Upper lobe of left lung (tissue), 6 donors: ENCODE results near the gene COG7. TPM values are rescaled to one million over a fixed set of nuclear protein-coding genes. Genes with fewer than 3 reads are reported as not detected.

ENCODE experiments used
- ATAC-seq, 2 donors: fragments of 200-7000 bp; cut with Tn5 transposase; one replicate each; pipeline ENCODE4 v1.9.1; 2022; ENCODE audit warnings: mild to moderate bottlenecking in 2 of 2, moderate library complexity in 2 of 2; ENCODE audit not compliant: low FRiP score in 2 of 2
- DNase-seq, 2 donors: peaks; one replicate each; pipeline ENCODE4 v3.0.0-alpha.2; 2019 to 2020
- H3K27ac ChIP-seq, 4 donors: fragments of 200-600 bp; sonication (generic); one replicate each; pipeline ENCODE4 v1.5.1; 2016 to 2019
- H3K27me3 ChIP-seq, 4 donors: fragments of 200-600 bp; sonication (generic); one replicate each; pipeline ENCODE4 v1.5.1; 2017 to 2019
- H3K36me3 ChIP-seq, 4 donors: fragments of 200-600 bp; sonication (generic); one replicate each; pipeline ENCODE4 v1.5.1; 2016 to 2019
- H3K4me1 ChIP-seq, 4 donors: fragments of 200-600 bp; sonication (generic); one replicate each; pipeline ENCODE4 v1.5.1; 2018 to 2019
- H3K4me3 ChIP-seq, 4 donors: fragments of 200-600 bp; sonication (generic); one replicate each; pipeline ENCODE4 v1.5.1; 2017 to 2019; ENCODE audit warnings: mild to moderate bottlenecking in 2 of 4, moderate library complexity in 1 of 4
- H3K9me3 ChIP-seq, 4 donors: fragments of 200-600 bp; sonication (generic); one replicate each; pipeline ENCODE4 v1.5.1; 2018 to 2019
- EP300 ChIP-seq, 4 donors: sonication (generic); formaldehyde crosslinking; IDR thresholded peaks; one replicate each; pipeline ENCODE4 v1.5.1; 2017; ENCODE audit warnings: antibody characterized with exemption in 4 of 4, control low read depth in 2 of 4
- POLR2A ChIP-seq, 4 donors: fragments of 450-650 bp; IDR thresholded peaks; one replicate each; pipeline ENCODE4 v1.5.1; 2016 to 2017; ENCODE audit warnings: antibody characterized with exemption in 4 of 4, mild to moderate bottlenecking in 2 of 4
- POLR2AphosphoS5 ChIP-seq, 2 donors: sonication (generic); formaldehyde crosslinking; IDR thresholded peaks; one replicate each; pipeline ENCODE4 v1.5.1; 2017; ENCODE audit warnings: antibody characterized with exemption in 2 of 2
- WGBS, 2 donors: methylation state at CpG; one replicate each; pipeline ENCODE4 v1.1.5; 2017 to 2018; 5-methylcytosine and 5-hydroxymethylcytosine counted together
- total RNA-seq, 6 donors: library from RNA; depleted of rRNA in 4 of 6; stranded (reverse); fragments of >200 nt in 4 of 6; gene quantifications; one replicate each; pipeline versions ENCODE4 v1.1.0 to v1.2.1, GENCODE V29; 2016 to 2021
- TF ChIP-seq, protein P1 (sequence below), 6 experiments: fragments of 450-650 bp in 4 of 6; fragments of 200-600 bp in 2 of 6; sonication (generic) in 2 of 6; IDR thresholded peaks; one replicate each; pipeline ENCODE4 v1.5.1; 2016 to 2019; ENCODE audit warnings: antibody characterized with exemption in 6 of 6
- donor health status: DM: no; HTN: no; CAD: no; lungs with moderate emphysema.
- donor health status: DM: no; HTN: yes; CAD: no; lungs with severe emphysema.

Gene COG7
- total RNA-seq, 6 donors from 2014 or later, result 16.9 to 61.8 (median 24.8) TPM

DNA sequence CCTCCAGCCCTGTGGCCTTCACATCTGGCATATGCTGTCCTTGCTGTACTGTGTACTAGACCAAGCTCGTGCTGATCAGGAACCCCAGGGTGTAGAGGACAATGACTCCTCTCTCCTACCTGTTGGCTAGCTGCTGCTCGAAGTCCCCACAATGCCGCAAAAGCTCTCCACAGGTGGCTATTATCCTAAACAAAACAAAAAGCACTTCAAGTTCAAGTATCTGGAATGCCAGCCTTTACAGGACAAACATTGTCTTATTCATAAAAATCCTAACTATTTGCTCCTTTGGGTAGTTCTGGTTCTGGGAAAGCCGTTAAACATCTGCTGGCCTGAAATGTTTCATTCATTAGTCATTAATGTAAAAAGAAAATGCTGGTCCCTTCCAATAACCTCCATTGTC is 42.8 kb downstream of the COG7 start:
- WGBS, 2 donors, result 83 to 89% methylated on average over 4 of the region's 4 CpGs
- Histone ChIP-seq H3K27ac (peak overlapping the region in 1 of 4 donors; percentile 62), H3K4me3 (no peak overlapping the region), H3K9me3 (no peaks in the 10 kb centered on the region), H3K27me3 (no peaks in the 10 kb centered on the region), H3K36me3 (peaks cover 14 to 77% (median 42%) of the 10 kb centered on the region in 4 donors), H3K4me1 (peaks cover 0 to 8% (median 4%) of the 10 kb centered on the region in 4 donors)
- DNase-seq (no peak), ATAC-seq (no peak)
- TF ChIP-seq EP300 (IDR thresholded peaks at IDR 0.05), result no peak
- no peak for TF ChIP-seq POLR2AphosphoS5 (IDR thresholded peaks at IDR 0.05)
- no peak for TF ChIP-seq POLR2A (IDR thresholded peaks at IDR 0.05)
- TF ChIP-seq, protein P1, sequence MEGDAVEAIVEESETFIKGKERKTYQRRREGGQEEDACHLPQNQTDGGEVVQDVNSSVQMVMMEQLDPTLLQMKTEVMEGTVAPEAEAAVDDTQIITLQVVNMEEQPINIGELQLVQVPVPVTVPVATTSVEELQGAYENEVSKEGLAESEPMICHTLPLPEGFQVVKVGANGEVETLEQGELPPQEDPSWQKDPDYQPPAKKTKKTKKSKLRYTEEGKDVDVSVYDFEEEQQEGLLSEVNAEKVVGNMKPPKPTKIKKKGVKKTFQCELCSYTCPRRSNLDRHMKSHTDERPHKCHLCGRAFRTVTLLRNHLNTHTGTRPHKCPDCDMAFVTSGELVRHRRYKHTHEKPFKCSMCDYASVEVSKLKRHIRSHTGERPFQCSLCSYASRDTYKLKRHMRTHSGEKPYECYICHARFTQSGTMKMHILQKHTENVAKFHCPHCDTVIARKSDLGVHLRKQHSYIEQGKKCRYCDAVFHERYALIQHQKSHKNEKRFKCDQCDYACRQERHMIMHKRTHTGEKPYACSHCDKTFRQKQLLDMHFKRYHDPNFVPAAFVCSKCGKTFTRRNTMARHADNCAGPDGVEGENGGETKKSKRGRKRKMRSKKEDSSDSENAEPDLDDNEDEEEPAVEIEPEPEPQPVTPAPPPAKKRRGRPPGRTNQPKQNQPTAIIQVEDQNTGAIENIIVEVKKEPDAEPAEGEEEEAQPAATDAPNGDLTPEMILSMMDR (IDR thresholded peaks at IDR 0.05), result no peak

DNA sequence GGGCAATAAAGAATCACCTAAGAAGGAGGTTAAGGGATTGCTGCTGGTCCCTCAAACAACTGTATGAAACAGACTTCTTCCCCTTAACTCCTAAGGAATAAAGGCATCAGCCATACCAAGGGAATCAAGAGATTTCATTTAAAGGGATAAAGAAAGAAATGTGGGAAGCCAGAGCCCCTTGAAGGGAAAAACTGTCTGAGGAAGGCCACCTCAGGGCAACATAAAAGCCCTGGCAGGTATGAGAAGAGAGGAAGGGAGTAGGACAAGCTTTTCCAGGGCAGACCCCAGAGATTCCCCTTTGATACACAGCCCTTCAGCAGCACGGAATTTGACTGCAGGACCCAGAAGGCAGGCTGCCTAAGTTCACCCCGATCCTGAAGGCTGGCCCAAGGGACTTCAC is 43.5 kb downstream of the COG7 start:
- no peak for ATAC-seq
- H3K4me3 ChIP-seq, result no peak overlapping the region
- H3K27me3 ChIP-seq, result no peaks in the 10 kb centered on the region
- peak overlapping the region in 2 of 4 donors; percentile 9 to 62 for H3K27ac ChIP-seq
- peaks cover 17 to 78% (median 46%) of the 10 kb centered on the region in 4 donors for H3K36me3 ChIP-seq
- no peaks in the 10 kb centered on the region for H3K9me3 ChIP-seq
- no peak for DNase-seq
- 84 to 91% methylated on average over 2 of the region's 2 CpGs for WGBS, 2 donors
- peaks cover 0 to 8% (median 4%) of the 10 kb centered on the region in 4 donors for H3K4me1 ChIP-seq
- TF ChIP-seq POLR2AphosphoS5 (IDR thresholded peaks at IDR 0.05) (no peak), EP300 (IDR thresholded peaks at IDR 0.05) (no peak), POLR2A (IDR thresholded peaks at IDR 0.05) (no peak)
- TF ChIP-seq, protein P1 (IDR thresholded peaks at IDR 0.05), result no peak

DNA sequence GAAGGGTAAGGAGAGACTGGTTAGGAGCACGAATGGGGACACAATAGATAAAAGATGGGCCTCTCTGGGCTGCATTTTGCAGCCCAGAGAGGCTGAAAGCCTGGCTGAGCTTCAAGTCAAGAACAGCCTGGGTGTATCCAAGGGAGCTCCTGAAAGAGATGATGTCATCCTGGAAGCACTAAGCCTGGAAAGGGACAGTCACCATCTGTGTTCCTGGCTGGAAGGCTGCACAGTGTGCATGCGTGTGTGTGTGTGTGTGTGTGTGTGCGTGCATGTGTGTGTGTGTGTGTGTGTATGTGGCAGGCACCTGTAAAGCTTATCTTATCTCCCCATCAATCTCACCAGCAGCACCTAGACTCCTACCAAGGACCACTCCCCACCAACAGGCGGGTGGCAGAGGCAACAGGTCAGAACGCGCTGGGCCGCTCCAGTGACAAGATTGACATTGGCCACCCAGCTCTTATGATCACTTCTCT is 44.1 kb downstream of the COG7 start:
- ATAC-seq, result peak; percentile 46 to 78
- H3K9me3 ChIP-seq, result no peaks in the 10 kb centered on the region
- 74 to 88% methylated on average over 4 to 7 of the region's 7 CpGs for WGBS, 2 donors
- H3K4me3 ChIP-seq, result no peak overlapping the region
- TF ChIP-seq EP300 (IDR thresholded peaks at IDR 0.05), result no peak
- TF ChIP-seq, protein P1 (IDR thresholded peaks at IDR 0.05), result no peak
- no peak for TF ChIP-seq POLR2AphosphoS5 (IDR thresholded peaks at IDR 0.05)
- no peak for TF ChIP-seq POLR2A (IDR thresholded peaks at IDR 0.05)
- H3K36me3 ChIP-seq, result peaks cover 12 to 78% (median 45%) of the 10 kb centered on the region in 4 donors
- H3K4me1 ChIP-seq, result peaks cover 0 to 8% (median 4%) of the 10 kb centered on the region in 4 donors
- DNase-seq, result no peak
- no peaks in the 10 kb centered on the region for H3K27me3 ChIP-seq
- H3K27ac ChIP-seq, result peak overlapping the region in 3 of 4 donors; percentile 24 to 62 (median 54)

DNA sequence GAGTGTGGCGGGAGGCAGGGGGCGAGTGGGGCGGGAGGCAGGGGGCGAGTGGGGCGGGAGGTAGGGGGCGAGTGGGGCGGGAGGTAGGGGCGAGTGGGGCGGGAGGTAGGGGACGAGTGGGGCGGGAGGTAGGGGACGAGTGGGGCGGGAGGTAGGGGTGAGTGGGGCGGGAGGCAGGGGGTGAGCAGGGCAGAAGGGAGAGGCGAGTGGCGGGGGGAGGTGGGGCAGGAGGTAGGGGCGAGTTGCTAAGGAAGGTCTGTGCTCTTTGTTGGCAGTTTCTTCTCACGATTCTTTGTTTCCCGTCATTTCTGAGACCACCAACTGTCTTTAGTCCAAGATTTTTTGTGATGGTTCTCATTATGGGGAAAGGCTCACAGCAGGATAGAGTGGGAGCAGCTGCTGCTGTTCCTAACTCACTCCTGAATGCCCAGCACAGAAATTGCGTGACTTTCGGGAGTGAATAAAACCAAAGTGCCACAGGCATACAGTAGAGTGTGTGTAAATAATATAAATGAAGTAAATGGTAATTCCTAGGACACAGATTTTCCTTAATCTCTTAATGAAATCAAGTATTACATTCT is 44.7 kb downstream of the COG7 start:
- Histone ChIP-seq H3K36me3 (peaks cover 7 to 78% (median 45%) of the 10 kb centered on the region in 4 donors), H3K4me1 (peaks cover 0 to 8% (median 4%) of the 10 kb centered on the region in 4 donors), H3K9me3 (no peaks in the 10 kb centered on the region), H3K4me3 (no peak overlapping the region), H3K27ac (peak overlapping the region in 3 of 4 donors; percentile 24 to 54 (median 38)), H3K27me3 (no peaks in the 10 kb centered on the region)
- 96% methylated on average over 10 to 12 of the region's 21 CpGs for WGBS, 2 donors
- DNase-seq, result no peak
- no peak for TF ChIP-seq POLR2AphosphoS5 (IDR thresholded peaks at IDR 0.05)
- TF ChIP-seq POLR2A (IDR thresholded peaks at IDR 0.05), result no peak
- no peak for ATAC-seq

DNA sequence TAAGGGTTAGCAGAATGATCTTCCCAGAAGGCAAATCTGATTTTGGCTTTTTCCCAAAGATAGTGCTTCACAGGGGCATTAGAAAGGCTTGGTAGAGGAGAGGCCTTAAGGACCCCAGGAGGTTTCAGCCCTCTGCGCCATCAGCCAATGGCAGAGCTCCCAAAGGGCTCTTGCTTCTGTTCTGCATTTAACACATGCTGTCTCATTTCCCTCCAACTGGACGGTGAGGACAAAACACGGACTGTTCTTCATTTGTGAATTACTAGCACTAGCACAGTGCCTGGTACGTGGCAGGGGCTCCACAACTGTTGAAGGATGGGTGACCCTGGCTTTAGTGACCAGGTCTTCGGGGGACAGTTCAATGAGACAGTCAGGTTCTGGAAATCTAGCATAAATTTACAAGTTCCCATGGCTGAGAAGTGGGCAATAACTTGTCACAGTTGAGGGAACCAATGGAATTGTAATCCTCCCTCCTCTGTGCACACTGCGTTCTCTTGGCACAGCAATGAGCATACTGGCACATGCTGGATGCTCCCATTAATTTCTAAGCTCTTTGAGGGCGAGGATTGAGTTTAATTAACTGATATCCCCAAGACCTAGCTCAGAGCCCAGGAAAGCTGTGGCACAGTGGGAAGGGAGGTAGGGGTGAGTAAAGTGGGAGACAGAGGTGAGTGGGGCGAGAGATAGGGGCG is 45.4 kb downstream of the COG7 start:
- H3K4me1 ChIP-seq, result peaks cover 0 to 8% (median 4%) of the 10 kb centered on the region in 4 donors
- TF ChIP-seq, protein P1 (IDR thresholded peaks at IDR 0.05), result no peak
- no peak for TF ChIP-seq POLR2AphosphoS5 (IDR thresholded peaks at IDR 0.05)
- no peak for TF ChIP-seq POLR2A (IDR thresholded peaks at IDR 0.05)
- TF ChIP-seq EP300 (IDR thresholded peaks at IDR 0.05), result no peak
- H3K27ac ChIP-seq, result no peak overlapping the region
- H3K9me3 ChIP-seq, result no peaks in the 10 kb centered on the region
- no peak overlapping the region for H3K4me3 ChIP-seq
- H3K27me3 ChIP-seq, result no peaks in the 10 kb centered on the region
- WGBS, 2 donors, result 95% methylated on average over 7 of the region's 9 CpGs
- H3K36me3 ChIP-seq, result peaks cover 11 to 77% (median 47%) of the 10 kb centered on the region in 4 donors
- DNase-seq (no peak), ATAC-seq (no peak)
